Astrocyte (in vitro differentiated cells and primary cell): ENCODE data around the gene KCTD19. TPM values are rescaled to one million over a fixed set of nuclear protein-coding genes. Genes with fewer than 3 reads are reported as not detected.
"Not testable (repeated sequence)": the region's sequence is repeated elsewhere in the genome, so short reads cannot be mapped to it uniquely, and the experiment has no call there.

Experiments used
- DNase-seq: peaks from one replicate; pipeline ENCODE4 v3.0.0-alpha.2; 2010; ENCODE audit warnings: low read depth
- FAIRE-seq: peaks from 2 replicates; lab custom pipeline; 2011; peaks lifted over from hg19 to GRCh38; lab: Jason Lieb, UNC
- H2AFZ ChIP-seq: 2 replicates; pipeline ENCODE4 v1.6.0; 2012; ENCODE audit warnings: low read depth, low read length, inconsistent platforms
- H3K27ac ChIP-seq: 2 replicates; pipeline ENCODE4 v1.5.1; 2011; ENCODE audit warnings: low read depth, low read length, inconsistent platforms
- H3K27me3 ChIP-seq: 2 replicates; pipeline ENCODE4 v1.6.0; 2011; ENCODE audit warnings: low read length, inconsistent platforms; ENCODE audit not compliant: insufficient read depth
- H3K36me3 ChIP-seq: 2 replicates; pipeline ENCODE4 v1.5.1; 2011; ENCODE audit warnings: low read length, inconsistent platforms; ENCODE audit not compliant: insufficient read depth
- H3K4me1 ChIP-seq: 2 replicates; pipeline ENCODE4 v1.5.1; 2011; ENCODE audit warnings: low read length, inconsistent platforms; ENCODE audit not compliant: insufficient read depth
- H3K4me2 ChIP-seq: 2 replicates; pipeline ENCODE4 v1.6.0; 2012; ENCODE audit warnings: low read length, inconsistent platforms
- H3K4me3 ChIP-seq: 2 replicates; pipeline ENCODE4 v1.5.1; 2011; ENCODE audit warnings: low read depth, mild to moderate bottlenecking, low read length, inconsistent platforms; ENCODE audit not compliant: insufficient read depth
- H3K79me2 ChIP-seq: 2 replicates; pipeline ENCODE4 v1.6.0; 2012; ENCODE audit warnings: mild to moderate bottlenecking, low read length, inconsistent platforms; ENCODE audit not compliant: insufficient read depth
- H3K9ac ChIP-seq: 2 replicates; pipeline ENCODE4 v1.6.0; 2012; ENCODE audit warnings: mild to moderate bottlenecking, low read length, inconsistent platforms
- H3K9me3 ChIP-seq: 2 replicates; pipeline ENCODE4 v1.5.1; 2012; ENCODE audit warnings: low read depth, mild to moderate bottlenecking, low read length, inconsistent platforms; ENCODE audit not compliant: insufficient read depth
- H4K20me1 ChIP-seq: 2 replicates; pipeline ENCODE4 v1.6.0; 2012; ENCODE audit warnings: low read length, inconsistent platforms; ENCODE audit not compliant: insufficient read depth
- H3K27ac Mint-ChIP-seq: one replicate; pipeline ENCODE4 v1.8.0; 2021; ENCODE audit warnings: mild to moderate bottlenecking, mixed read lengths; ENCODE audit not compliant: unreplicated experiment
- H3K27me3 Mint-ChIP-seq: one replicate; pipeline ENCODE4 v1.8.0; 2021; ENCODE audit warnings: low read depth, mixed read lengths; ENCODE audit not compliant: unreplicated experiment
- H3K36me3 Mint-ChIP-seq: one replicate; pipeline ENCODE4 v1.8.0; 2021; ENCODE audit warnings: low read depth, mixed read lengths; ENCODE audit not compliant: unreplicated experiment
- H3K4me1 Mint-ChIP-seq: one replicate; pipeline ENCODE4 v1.8.0; 2021; ENCODE audit warnings: low read depth, mixed read lengths; ENCODE audit not compliant: unreplicated experiment
- H3K4me3 Mint-ChIP-seq: one replicate; pipeline ENCODE4 v1.8.0; 2021; ENCODE audit warnings: mild to moderate bottlenecking, moderate library complexity, mixed read lengths; ENCODE audit not compliant: unreplicated experiment
- H3K9me3 Mint-ChIP-seq: one replicate; pipeline ENCODE4 v1.8.0; 2021; ENCODE audit warnings: mild to moderate bottlenecking, mixed read lengths; ENCODE audit not compliant: unreplicated experiment
- EZH2 ChIP-seq: IDR thresholded peaks from 2 replicates; pipeline ENCODE4 v1.6.1; 2012; ENCODE audit warnings: mild to moderate bottlenecking, low read length, inconsistent platforms; ENCODE audit not compliant: insufficient read depth
- total RNA-seq: library from RNA; stranded (reverse); gene quantifications from 2 replicates; pipeline ENCODE4 v1.2.1, GENCODE V29; 2021
- TF ChIP-seq, protein P1 (sequence below): IDR thresholded peaks from 2 replicates; pipeline ENCODE4 v1.5.1; 2011; ENCODE audit warnings: low read depth, mild to moderate bottlenecking, inconsistent platforms, low read length, moderate library complexity; ENCODE audit not compliant: insufficient read depth

Gene KCTD19
- total RNA-seq, 1 donor from 2014 or later: not detected

DNA sequence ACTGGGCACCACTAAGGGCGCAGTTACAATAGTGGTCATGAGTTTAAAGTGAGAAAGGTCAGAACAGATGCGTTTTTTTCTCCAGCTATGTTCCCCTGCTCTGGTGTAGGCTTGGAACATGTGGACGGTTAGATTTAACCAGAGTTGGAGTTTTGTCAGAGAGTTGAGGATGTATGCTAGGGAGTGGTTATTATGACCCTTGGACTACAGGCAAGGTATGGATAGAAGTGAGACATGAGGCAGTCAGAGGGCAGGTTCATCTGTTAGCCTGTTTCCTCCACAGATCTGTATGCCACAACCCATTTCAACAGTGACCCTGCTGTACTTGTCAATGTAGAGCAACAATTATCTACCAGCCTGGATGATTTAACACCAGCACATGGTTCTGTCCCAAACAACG lies 44.1 kb upstream of the KCTD19 start:
- no peaks in the 10 kb centered on the region for H3K9me3 ChIP-seq
- no peak overlapping the region for H2AFZ ChIP-seq
- no peaks in the 10 kb centered on the region for H4K20me1 ChIP-seq
- H3K27me3 ChIP-seq: peaks cover 32% of the 10 kb centered on the region
- H3K4me2 ChIP-seq: no peak overlapping the region
- no peak overlapping the region for H3K9ac ChIP-seq
- no peaks in the 10 kb centered on the region for H3K79me2 ChIP-seq
- H3K4me3 Mint-ChIP-seq: no peak overlapping the region
- FAIRE-seq (no peak), DNase-seq (no peak)
- H3K27ac Mint-ChIP-seq: no peak overlapping the region
- peaks cover 7% of the 10 kb centered on the region for H3K27me3 Mint-ChIP-seq
- H3K4me1 ChIP-seq: no peaks in the 10 kb centered on the region
- no peak overlapping the region for H3K4me3 ChIP-seq
- no peaks in the 10 kb centered on the region for H3K9me3 Mint-ChIP-seq
- TF ChIP-seq, protein P1, sequence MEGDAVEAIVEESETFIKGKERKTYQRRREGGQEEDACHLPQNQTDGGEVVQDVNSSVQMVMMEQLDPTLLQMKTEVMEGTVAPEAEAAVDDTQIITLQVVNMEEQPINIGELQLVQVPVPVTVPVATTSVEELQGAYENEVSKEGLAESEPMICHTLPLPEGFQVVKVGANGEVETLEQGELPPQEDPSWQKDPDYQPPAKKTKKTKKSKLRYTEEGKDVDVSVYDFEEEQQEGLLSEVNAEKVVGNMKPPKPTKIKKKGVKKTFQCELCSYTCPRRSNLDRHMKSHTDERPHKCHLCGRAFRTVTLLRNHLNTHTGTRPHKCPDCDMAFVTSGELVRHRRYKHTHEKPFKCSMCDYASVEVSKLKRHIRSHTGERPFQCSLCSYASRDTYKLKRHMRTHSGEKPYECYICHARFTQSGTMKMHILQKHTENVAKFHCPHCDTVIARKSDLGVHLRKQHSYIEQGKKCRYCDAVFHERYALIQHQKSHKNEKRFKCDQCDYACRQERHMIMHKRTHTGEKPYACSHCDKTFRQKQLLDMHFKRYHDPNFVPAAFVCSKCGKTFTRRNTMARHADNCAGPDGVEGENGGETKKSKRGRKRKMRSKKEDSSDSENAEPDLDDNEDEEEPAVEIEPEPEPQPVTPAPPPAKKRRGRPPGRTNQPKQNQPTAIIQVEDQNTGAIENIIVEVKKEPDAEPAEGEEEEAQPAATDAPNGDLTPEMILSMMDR: no peak
- TF ChIP-seq EZH2: no peak
- no peaks in the 10 kb centered on the region for H3K36me3 ChIP-seq
- H3K27ac ChIP-seq: no peak overlapping the region
- no peaks in the 10 kb centered on the region for H3K4me1 Mint-ChIP-seq
- no peaks in the 10 kb centered on the region for H3K36me3 Mint-ChIP-seq

GRCh38 chr16:67364600-67365235 lies 38.2 kb upstream of the KCTD19 start:
- H3K27me3 ChIP-seq: peaks cover 54% of the 10 kb centered on the region
- DNase-seq (no peak), FAIRE-seq (no peak)
- H3K27ac ChIP-seq: no peak overlapping the region
- H3K4me3 Mint-ChIP-seq: no peak overlapping the region
- no peaks in the 10 kb centered on the region for H3K79me2 ChIP-seq
- H3K27me3 Mint-ChIP-seq: peaks cover 22% of the 10 kb centered on the region
- H3K4me3 ChIP-seq: no peak overlapping the region
- H4K20me1 ChIP-seq: no peaks in the 10 kb centered on the region
- no peak overlapping the region for H3K4me2 ChIP-seq
- no peaks in the 10 kb centered on the region for H3K4me1 ChIP-seq
- no peak overlapping the region for H3K9ac ChIP-seq
- H2AFZ ChIP-seq: no peak overlapping the region
- no peaks in the 10 kb centered on the region for H3K36me3 ChIP-seq
- H3K4me1 Mint-ChIP-seq: peaks cover 4% of the 10 kb centered on the region
- no peaks in the 10 kb centered on the region for H3K9me3 Mint-ChIP-seq
- no peaks in the 10 kb centered on the region for H3K9me3 ChIP-seq
- TF ChIP-seq, protein P1: no peak
- TF ChIP-seq EZH2: no peak
- H3K36me3 Mint-ChIP-seq: no peaks in the 10 kb centered on the region
- H3K27ac Mint-ChIP-seq: no peak overlapping the region

DNA sequence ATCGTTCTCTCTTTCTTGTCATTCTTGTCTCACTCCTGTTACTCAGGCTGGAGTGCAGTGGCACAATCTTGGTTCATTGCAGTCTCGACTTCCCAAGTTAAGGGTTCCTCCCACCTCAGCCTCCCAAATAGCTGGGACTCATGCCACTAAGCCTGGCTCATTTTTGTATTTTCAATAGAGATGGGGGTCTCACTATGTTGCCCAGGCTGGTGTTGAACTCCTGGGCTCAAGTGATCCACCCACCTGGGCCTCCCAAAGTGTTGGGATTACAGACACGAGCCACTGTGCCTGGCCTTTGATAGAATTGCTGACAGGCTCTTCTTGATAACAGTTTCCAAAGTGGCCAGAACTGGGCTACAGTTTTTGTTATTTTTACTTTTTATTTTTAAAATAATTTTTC lies 34.5 kb upstream of the KCTD19 start:
- Histone ChIP-seq H3K4me2 (no peak overlapping the region), H3K79me2 (no peaks in the 10 kb centered on the region), H3K27ac (no peak overlapping the region), H3K27me3 (peaks cover 44% of the 10 kb centered on the region), H3K4me3 (no peak overlapping the region), H3K9me3 (no peaks in the 10 kb centered on the region), H3K4me1 (no peaks in the 10 kb centered on the region), H3K9ac (no peak overlapping the region), H2AFZ (no peak overlapping the region), H3K36me3 (no peaks in the 10 kb centered on the region), H4K20me1 (no peaks in the 10 kb centered on the region)
- peaks cover 4% of the 10 kb centered on the region for H3K4me1 Mint-ChIP-seq
- TF ChIP-seq, protein P1: no peak
- TF ChIP-seq EZH2: no peak
- H3K9me3 Mint-ChIP-seq: no peaks in the 10 kb centered on the region
- DNase-seq (no peak), FAIRE-seq (no peak)
- H3K27ac Mint-ChIP-seq: no peak overlapping the region
- H3K4me3 Mint-ChIP-seq: no peak overlapping the region
- peaks cover 25% of the 10 kb centered on the region for H3K27me3 Mint-ChIP-seq
- H3K36me3 Mint-ChIP-seq: no peaks in the 10 kb centered on the region

GRCh38 chr16:67359540-67360269 lies 33.2 kb upstream of the KCTD19 start:
- H3K4me1 Mint-ChIP-seq, DNase-seq, H4K20me1 ChIP-seq, H2AFZ ChIP-seq, FAIRE-seq, H3K9ac ChIP-seq, H3K36me3 Mint-ChIP-seq, H3K4me2 ChIP-seq, H3K4me1 ChIP-seq, H3K4me3 Mint-ChIP-seq, H3K9me3 ChIP-seq, H3K27ac ChIP-seq, H3K4me3 ChIP-seq, H3K27ac Mint-ChIP-seq, H3K36me3 ChIP-seq, H3K9me3 Mint-ChIP-seq, H3K79me2 ChIP-seq: not testable (repeated sequence)
- H3K27me3 ChIP-seq: peaks cover 37% of the 10 kb centered on the region
- H3K27me3 Mint-ChIP-seq: peaks cover 32% of the 10 kb centered on the region
